WTC11 (cell line): ENCODE measurements around the gene TMTC1. TPM values are rescaled to one million over a fixed set of nuclear protein-coding genes. Genes with fewer than 3 reads are reported as not detected.

Source experiments
- ATAC-seq: fragments of 200-7000 bp; cut with Tn5 transposase; 2 replicates; pipeline ENCODE4 v1.10.0; 2021; ENCODE audit warnings: mild to moderate bottlenecking, moderate library complexity
- CTCF ChIA-PET: fragments of 300-600 bp; sonication (Branson Sonifier 250); formaldehyde crosslinking; loops from one replicate; lab custom pipeline; 2021; ENCODE audit warnings: antibody characterized with exemption; lab: Charles Lee
- POLR2A ChIA-PET: fragments of 350-600 bp; sonication (Branson Sonifier 250); formaldehyde crosslinking; loops from one replicate; lab custom pipeline; 2021; ENCODE audit warnings: antibody characterized with exemption; lab: Charles Lee
- DNase-seq: peaks from one replicate; pipeline ENCODE4 v3.0.0; 2021; ENCODE audit warnings: low spot score
- H3K27ac Mint-ChIP-seq: 2 replicates; pipeline ENCODE4 v1.8.0; 2021; ENCODE audit warnings: mixed read lengths
- H3K27me3 Mint-ChIP-seq: 2 replicates; pipeline ENCODE4 v1.8.0; 2021; ENCODE audit warnings: low read depth, mild to moderate bottlenecking, moderate library complexity, mixed read lengths
- H3K36me3 Mint-ChIP-seq: 2 replicates; pipeline ENCODE4 v1.8.0; 2021; ENCODE audit warnings: mixed read lengths
- H3K4me1 Mint-ChIP-seq: 2 replicates; pipeline ENCODE4 v1.8.0; 2022; ENCODE audit warnings: mixed read lengths
- H3K4me3 Mint-ChIP-seq: 2 replicates; pipeline ENCODE4 v1.8.0; 2021; ENCODE audit warnings: mild to moderate bottlenecking, moderate library complexity, mixed read lengths
- H3K9me3 Mint-ChIP-seq: 2 replicates; pipeline ENCODE4 v1.8.0; 2021; ENCODE audit warnings: mixed read lengths
- ATF1 ChIP-seq: sonication (generic); formaldehyde crosslinking; IDR thresholded peaks from 2 replicates; pipeline ENCODE4 v1.8.1; 2023; ENCODE audit warnings: mild to moderate bottlenecking, moderate library complexity, missing genetic modification reagents
- CDX4 ChIP-seq: fragments of 250-450 bp; sonication (Bioruptor Pico); IDR thresholded peaks from 2 replicates; pipeline ENCODE4 v1.9.0; 2021; ENCODE audit warnings: moderate library complexity, mild to moderate bottlenecking, inconsistent platforms, borderline replicate concordance
- GABPB1 ChIP-seq: sonication (generic); formaldehyde crosslinking; IDR thresholded peaks from 2 replicates; pipeline ENCODE4 v1.8.1; 2023; ENCODE audit warnings: mild to moderate bottlenecking, missing genetic modification reagents
- PRRX2 ChIP-seq: fragments of 250-450 bp; sonication (Bioruptor Pico); IDR thresholded peaks from 2 replicates; pipeline ENCODE4 v1.8.0; 2021; ENCODE audit warnings: mild to moderate bottlenecking
- SMAD3 ChIP-seq: sonication (generic); formaldehyde crosslinking; IDR thresholded peaks from 2 replicates; pipeline ENCODE4 v1.8.0; 2022; ENCODE audit warnings: missing genetic modification reagents, mild to moderate bottlenecking, borderline replicate concordance
- SOX15 ChIP-seq: fragments of 250-450 bp; sonication (Bioruptor Pico); IDR thresholded peaks from 2 replicates; pipeline ENCODE4 v1.9.0; 2021; ENCODE audit warnings: mild to moderate bottlenecking
- USF1 ChIP-seq: sonication (generic); formaldehyde crosslinking; IDR thresholded peaks from 2 replicates; pipeline ENCODE4 v1.8.0; 2022; ENCODE audit warnings: mild to moderate bottlenecking, missing genetic modification reagents
- ZNF121 ChIP-seq: sonication (generic); formaldehyde crosslinking; IDR thresholded peaks from 2 replicates; pipeline ENCODE4 v1.8.0; 2023; ENCODE audit warnings: missing genetic modification reagents
- ZNF138 ChIP-seq: sonication (generic); formaldehyde crosslinking; conservative IDR thresholded peaks from 2 replicates; pipeline ENCODE4 v1.8.1; 2022; ENCODE audit warnings: mild to moderate bottlenecking, moderate library complexity, missing genetic modification reagents
- ZNF263 ChIP-seq: sonication (generic); formaldehyde crosslinking; IDR thresholded peaks from 2 replicates; pipeline ENCODE4 v1.8.1; 2022; ENCODE audit warnings: low read depth, mild to moderate bottlenecking, moderate library complexity, missing genetic modification reagents
- ZNF396 ChIP-seq: fragments of 250-450 bp; sonication (Bioruptor Pico); IDR thresholded peaks from 2 replicates; pipeline ENCODE4 v1.8.0; 2021; ENCODE audit warnings: mild to moderate bottlenecking, moderate library complexity, borderline replicate concordance
- ZNF416 ChIP-seq: fragments of 250-450 bp; sonication (Bioruptor Pico); IDR thresholded peaks from 2 replicates; pipeline ENCODE4 v1.9.0; 2021; ENCODE audit warnings: mild to moderate bottlenecking, inconsistent platforms
- ZSCAN18 ChIP-seq: fragments of 250-450 bp; sonication (Bioruptor Pico); IDR thresholded peaks from 2 replicates; pipeline ENCODE4 v2.1.2; 2022; ENCODE audit warnings: mild to moderate bottlenecking, moderate library complexity
- total RNA-seq: library from RNA; stranded (reverse); gene quantifications from 3 replicates; pipeline ENCODE4 v1.2.3, GENCODE V29; 2021
- TF ChIP-seq, protein P1 (sequence below): sonication (generic); formaldehyde crosslinking; IDR thresholded peaks from 2 replicates; pipeline ENCODE4 v1.8.0; 2022; ENCODE audit warnings: mild to moderate bottlenecking, missing genetic modification reagents
- TF ChIP-seq, protein P2 (sequence below): sonication (generic); formaldehyde crosslinking; conservative IDR thresholded peaks from 2 replicates; pipeline ENCODE4 v1.8.1; 2022; ENCODE audit warnings: mild to moderate bottlenecking, missing genetic modification reagents
- TF ChIP-seq, protein P3 (sequence below): sonication (generic); formaldehyde crosslinking; IDR thresholded peaks from 2 replicates; pipeline ENCODE4 v1.8.0; 2023; ENCODE audit warnings: missing genetic modification reagents
- TF ChIP-seq, protein P4 (sequence below): fragments of 250-450 bp; sonication (Bioruptor Pico); IDR thresholded peaks from 2 replicates; pipeline ENCODE4 v1.9.0; 2021; ENCODE audit warnings: mild to moderate bottlenecking

Gene TMTC1
- total RNA-seq, 1 experiment from 2014 or later = 17.3 TPM

DNA sequence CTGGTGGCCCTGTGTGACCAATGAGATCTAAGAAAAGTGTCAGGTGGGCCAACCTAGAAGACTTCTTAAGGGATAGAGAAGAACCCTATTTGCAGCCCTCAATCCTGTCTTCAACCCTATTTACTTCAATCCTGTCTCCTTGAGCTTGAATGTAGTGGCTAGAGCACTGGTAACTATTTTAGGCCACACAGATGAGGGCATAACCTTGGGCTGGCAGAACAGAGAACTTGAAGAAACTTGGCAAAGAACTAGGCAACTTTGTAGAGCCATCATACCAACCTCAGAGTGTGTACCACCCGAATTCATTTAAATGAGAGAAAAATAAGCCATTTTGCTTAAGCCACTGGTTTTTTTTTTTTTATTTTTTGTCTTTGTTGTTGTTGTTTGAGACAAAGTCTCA is 94.8 kb downstream of the TMTC1 start:
- H3K36me3 Mint-ChIP-seq = peaks cover 5% of the 10 kb centered on the region; the same call in 1 of the 2 replicates
- DNase-seq = no peak
- peaks cover 5% of the 10 kb centered on the region for H3K9me3 Mint-ChIP-seq
- TF ChIP-seq ATF1 (CRISPR knock-in tag) (no peak), ZNF396 (CRISPR knock-in tag) (no peak), ZNF416 (CRISPR knock-in tag) (no peak), ZNF263 (CRISPR knock-in tag) (no peak), USF1 (CRISPR knock-in tag) (no peak), CDX4 (CRISPR knock-in tag) (no peak), PRRX2 (CRISPR knock-in tag) (no peak), SMAD3 (CRISPR knock-in tag) (no peak), ZSCAN18 (CRISPR knock-in tag) (no peak)
- TF ChIP-seq, protein P1, sequence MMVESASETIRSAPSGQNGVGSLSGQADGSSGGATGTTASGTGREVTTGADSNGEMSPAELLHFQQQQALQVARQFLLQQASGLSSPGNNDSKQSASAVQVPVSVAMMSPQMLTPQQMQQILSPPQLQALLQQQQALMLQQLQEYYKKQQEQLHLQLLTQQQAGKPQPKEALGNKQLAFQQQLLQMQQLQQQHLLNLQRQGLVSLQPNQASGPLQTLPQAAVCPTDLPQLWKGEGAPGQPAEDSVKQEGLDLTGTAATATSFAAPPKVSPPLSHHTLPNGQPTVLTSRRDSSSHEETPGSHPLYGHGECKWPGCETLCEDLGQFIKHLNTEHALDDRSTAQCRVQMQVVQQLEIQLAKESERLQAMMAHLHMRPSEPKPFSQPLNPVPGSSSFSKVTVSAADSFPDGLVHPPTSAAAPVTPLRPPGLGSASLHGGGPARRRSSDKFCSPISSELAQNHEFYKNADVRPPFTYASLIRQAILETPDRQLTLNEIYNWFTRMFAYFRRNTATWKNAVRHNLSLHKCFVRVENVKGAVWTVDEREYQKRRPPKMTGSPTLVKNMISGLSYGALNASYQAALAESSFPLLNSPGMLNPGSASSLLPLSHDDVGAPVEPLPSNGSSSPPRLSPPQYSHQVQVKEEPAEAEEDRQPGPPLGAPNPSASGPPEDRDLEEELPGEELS (CRISPR knock-in tag) = no peak
- TF ChIP-seq, protein P2, sequence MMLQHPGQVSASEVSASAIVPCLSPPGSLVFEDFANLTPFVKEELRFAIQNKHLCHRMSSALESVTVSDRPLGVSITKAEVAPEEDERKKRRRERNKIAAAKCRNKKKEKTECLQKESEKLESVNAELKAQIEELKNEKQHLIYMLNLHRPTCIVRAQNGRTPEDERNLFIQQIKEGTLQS = no peak
- TF ChIP-seq, protein P3, sequence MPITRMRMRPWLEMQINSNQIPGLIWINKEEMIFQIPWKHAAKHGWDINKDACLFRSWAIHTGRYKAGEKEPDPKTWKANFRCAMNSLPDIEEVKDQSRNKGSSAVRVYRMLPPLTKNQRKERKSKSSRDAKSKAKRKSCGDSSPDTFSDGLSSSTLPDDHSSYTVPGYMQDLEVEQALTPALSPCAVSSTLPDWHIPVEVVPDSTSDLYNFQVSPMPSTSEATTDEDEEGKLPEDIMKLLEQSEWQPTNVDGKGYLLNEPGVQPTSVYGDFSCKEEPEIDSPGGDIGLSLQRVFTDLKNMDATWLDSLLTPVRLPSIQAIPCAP (CRISPR knock-in tag) = no peak
- H3K27me3 Mint-ChIP-seq = no peaks in the 10 kb centered on the region
- H3K4me3 Mint-ChIP-seq = no peak overlapping the region
- ChIA-PET CTCF (no interaction called here), POLR2A (no interaction called here)
- no peak overlapping the region for H3K27ac Mint-ChIP-seq
- H3K4me1 Mint-ChIP-seq = peaks cover 43% of the 10 kb centered on the region
- ATAC-seq = no peak

GRCh38 chr12:29682088-29682487 is 101.7 kb downstream of the TMTC1 start:
- TF ChIP-seq SOX15 (CRISPR knock-in tag) (no peak), GABPB1 (CRISPR knock-in tag) (no peak), ZNF121 (CRISPR knock-in tag) (no peak), USF1 (CRISPR knock-in tag) (no peak), ZNF138 (CRISPR knock-in tag) (no peak), PRRX2 (CRISPR knock-in tag) (no peak)
- TF ChIP-seq, protein P4, sequence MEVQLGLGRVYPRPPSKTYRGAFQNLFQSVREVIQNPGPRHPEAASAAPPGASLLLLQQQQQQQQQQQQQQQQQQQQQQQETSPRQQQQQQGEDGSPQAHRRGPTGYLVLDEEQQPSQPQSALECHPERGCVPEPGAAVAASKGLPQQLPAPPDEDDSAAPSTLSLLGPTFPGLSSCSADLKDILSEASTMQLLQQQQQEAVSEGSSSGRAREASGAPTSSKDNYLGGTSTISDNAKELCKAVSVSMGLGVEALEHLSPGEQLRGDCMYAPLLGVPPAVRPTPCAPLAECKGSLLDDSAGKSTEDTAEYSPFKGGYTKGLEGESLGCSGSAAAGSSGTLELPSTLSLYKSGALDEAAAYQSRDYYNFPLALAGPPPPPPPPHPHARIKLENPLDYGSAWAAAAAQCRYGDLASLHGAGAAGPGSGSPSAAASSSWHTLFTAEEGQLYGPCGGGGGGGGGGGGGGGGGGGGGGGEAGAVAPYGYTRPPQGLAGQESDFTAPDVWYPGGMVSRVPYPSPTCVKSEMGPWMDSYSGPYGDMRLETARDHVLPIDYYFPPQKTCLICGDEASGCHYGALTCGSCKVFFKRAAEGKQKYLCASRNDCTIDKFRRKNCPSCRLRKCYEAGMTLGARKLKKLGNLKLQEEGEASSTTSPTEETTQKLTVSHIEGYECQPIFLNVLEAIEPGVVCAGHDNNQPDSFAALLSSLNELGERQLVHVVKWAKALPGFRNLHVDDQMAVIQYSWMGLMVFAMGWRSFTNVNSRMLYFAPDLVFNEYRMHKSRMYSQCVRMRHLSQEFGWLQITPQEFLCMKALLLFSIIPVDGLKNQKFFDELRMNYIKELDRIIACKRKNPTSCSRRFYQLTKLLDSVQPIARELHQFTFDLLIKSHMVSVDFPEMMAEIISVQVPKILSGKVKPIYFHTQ (CRISPR knock-in tag) = no peak
- Mint-ChIP-seq H3K27me3 (no peaks in the 10 kb centered on the region), H3K4me1 (peaks cover 12% of the 10 kb centered on the region), H3K9me3 (peaks cover 6% of the 10 kb centered on the region; the same call in 1 of the 2 replicates), H3K4me3 (no peak overlapping the region), H3K27ac (no peak overlapping the region), H3K36me3 (no peaks in the 10 kb centered on the region)
- ATAC-seq (no peak), DNase-seq (no peak)
- ChIA-PET POLR2A (no interaction called here), CTCF (no interaction called here)
